Measurements from ENCODE around the gene DNAJC3.

DNA sequence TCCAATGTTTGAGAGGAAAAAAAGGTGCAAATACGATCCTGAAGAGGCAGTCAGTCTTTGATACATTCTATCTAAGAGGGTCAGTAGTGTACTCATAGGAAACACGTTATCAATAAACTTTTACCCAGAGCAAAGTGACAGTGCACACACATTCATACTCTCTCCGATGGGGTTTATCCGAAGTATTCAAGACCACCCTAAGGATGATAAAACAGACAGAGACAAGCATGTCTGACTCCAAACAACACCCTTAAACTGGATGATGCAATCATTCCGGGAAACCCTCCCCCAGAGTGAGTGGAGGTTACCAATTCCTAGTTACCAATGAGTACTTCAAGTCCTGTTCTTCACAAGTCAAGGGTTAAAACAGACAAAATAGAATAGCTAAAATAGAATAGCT, 79.1 kb downstream of the DNAJC3 start:
- no peak for TF ChIP-seq NR2C1 (IDR thresholded peaks at IDR 0.05)
- no peak for TF ChIP-seq NR2C1 (tag; IDR thresholded peaks at IDR 0.05)
- TF ChIP-seq, protein P1, sequence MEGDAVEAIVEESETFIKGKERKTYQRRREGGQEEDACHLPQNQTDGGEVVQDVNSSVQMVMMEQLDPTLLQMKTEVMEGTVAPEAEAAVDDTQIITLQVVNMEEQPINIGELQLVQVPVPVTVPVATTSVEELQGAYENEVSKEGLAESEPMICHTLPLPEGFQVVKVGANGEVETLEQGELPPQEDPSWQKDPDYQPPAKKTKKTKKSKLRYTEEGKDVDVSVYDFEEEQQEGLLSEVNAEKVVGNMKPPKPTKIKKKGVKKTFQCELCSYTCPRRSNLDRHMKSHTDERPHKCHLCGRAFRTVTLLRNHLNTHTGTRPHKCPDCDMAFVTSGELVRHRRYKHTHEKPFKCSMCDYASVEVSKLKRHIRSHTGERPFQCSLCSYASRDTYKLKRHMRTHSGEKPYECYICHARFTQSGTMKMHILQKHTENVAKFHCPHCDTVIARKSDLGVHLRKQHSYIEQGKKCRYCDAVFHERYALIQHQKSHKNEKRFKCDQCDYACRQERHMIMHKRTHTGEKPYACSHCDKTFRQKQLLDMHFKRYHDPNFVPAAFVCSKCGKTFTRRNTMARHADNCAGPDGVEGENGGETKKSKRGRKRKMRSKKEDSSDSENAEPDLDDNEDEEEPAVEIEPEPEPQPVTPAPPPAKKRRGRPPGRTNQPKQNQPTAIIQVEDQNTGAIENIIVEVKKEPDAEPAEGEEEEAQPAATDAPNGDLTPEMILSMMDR (IDR thresholded peaks at IDR 0.05 in 2 of 3, conservative IDR thresholded peaks at IDR 0.05 in 1 of 3; ENCODE audit: insufficient read depth in 2 of 3, low read depth in 1 of 3, low read length in 3 of 3), result no peak
- no peak for TF ChIP-seq ZNF778 (CRISPR knock-in tag; IDR thresholded peaks at IDR 0.05)
- TF ChIP-seq GABPA (tag; conservative IDR thresholded peaks at IDR 0.05; ENCODE audit: low read depth), result no peak
- no peak for TF ChIP-seq TGIF2 (CRISPR knock-in tag; IDR thresholded peaks at IDR 0.05)
- no peak for TF ChIP-seq ZNF785 (CRISPR knock-in tag; IDR thresholded peaks at IDR 0.05)
- TF ChIP-seq RAD21 (CRISPR knock-in tag; conservative IDR thresholded peaks at IDR 0.05 in 1 of 2, IDR thresholded peaks at IDR 0.05 in 1 of 2), result no peak
- no peak for TF ChIP-seq MAFK (IDR thresholded peaks at IDR 0.05; ENCODE audit: low read length)
- TF ChIP-seq, protein P2, sequence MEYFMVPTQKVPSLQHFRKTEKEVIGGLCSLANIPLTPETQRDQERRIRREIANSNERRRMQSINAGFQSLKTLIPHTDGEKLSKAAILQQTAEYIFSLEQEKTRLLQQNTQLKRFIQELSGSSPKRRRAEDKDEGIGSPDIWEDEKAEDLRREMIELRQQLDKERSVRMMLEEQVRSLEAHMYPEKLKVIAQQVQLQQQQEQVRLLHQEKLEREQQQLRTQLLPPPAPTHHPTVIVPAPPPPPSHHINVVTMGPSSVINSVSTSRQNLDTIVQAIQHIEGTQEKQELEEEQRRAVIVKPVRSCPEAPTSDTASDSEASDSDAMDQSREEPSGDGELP (CRISPR knock-in tag; IDR thresholded peaks at IDR 0.05; ENCODE audit: borderline replicate concordance), result no peak
- no peak for TF ChIP-seq GATAD2B (IDR thresholded peaks at IDR 0.05; ENCODE audit: borderline replicate concordance)
- no peak for TF ChIP-seq ZNF253 (CRISPR knock-in tag; conservative IDR thresholded peaks at IDR 0.05)
- no peak for TF ChIP-seq HDAC8 (tag; IDR thresholded peaks at IDR 0.05)
- TF ChIP-seq RCOR1 (IDR thresholded peaks at IDR 0.05; ENCODE audit: borderline replicate concordance in 1 of 2, low read depth in 2 of 2, low read length in 2 of 2), result no peak

All from K562 (cell line).